ENCODE results near the gene LRRC47. TPM values are rescaled to one million over a fixed set of nuclear protein-coding genes. Genes with fewer than 3 reads are reported as not detected.

LRRC47 gene
- total and polyA plus RNA-seq, 2 of the 13 experiments (the other 11 are each of a cell fraction or from before 2014, with no cell fraction given): 18.3 to 52.5 TPM

- TF ChIP-seq LBX2 (CRISPR knock-in tag; IDR thresholded peaks at IDR 0.05; ENCODE audit: borderline replicate concordance) (no peak; the same call in 1 of the 2 replicates), ZNF644 (CRISPR knock-in tag; IDR thresholded peaks at IDR 0.05; ENCODE audit: low read depth) (no peak), ZNF235 (CRISPR knock-in tag; IDR thresholded peaks at IDR 0.05; ENCODE audit: borderline replicate concordance) (no peak), MLLT10 (CRISPR knock-in tag; IDR thresholded peaks at IDR 0.05) (no peak), ZFP1 (CRISPR knock-in tag; IDR thresholded peaks at IDR 0.05) (no peak), ZNF451 (CRISPR knock-in tag; IDR thresholded peaks at IDR 0.05) (no peak), ZMAT3 (CRISPR knock-in tag; conservative IDR thresholded peaks at IDR 0.05) (no peak), AGO2 (optimal IDR thresholded peaks at IDR 0.05; ENCODE audit: low read depth, low read length) (peak; percentile 97), ZNF687 (CRISPR knock-in tag; IDR thresholded peaks at IDR 0.05) (peak; percentile 72), ZNF18 (CRISPR knock-in tag; IDR thresholded peaks at IDR 0.05; ENCODE audit: insufficient replicate concordance) (peak; percentile 13), HES4 (CRISPR knock-in tag; IDR thresholded peaks at IDR 0.05; ENCODE audit: borderline replicate concordance) (0 out of 2 replicates have a peak, but pooled peaks have one; percentile 3), KLF13 (CRISPR knock-in tag; IDR thresholded peaks at IDR 0.05) (no peak), CCDC6 (CRISPR knock-in tag; IDR thresholded peaks at IDR 0.05) (no peak), ZNF549 (CRISPR knock-in tag; IDR thresholded peaks at IDR 0.05) (no peak), GABPB1 (CRISPR knock-in tag; IDR thresholded peaks at IDR 0.05) (no peak), SNAPC2 (CRISPR knock-in tag; IDR thresholded peaks at IDR 0.05) (peak; percentile 58; the same call in 1 of the 2 replicates), ZMYM3 (CRISPR knock-in tag; IDR thresholded peaks at IDR 0.05) (peak; percentile 24), PRPF4 (IDR thresholded peaks at IDR 0.05; ENCODE audit: low read depth, low read length, poor library complexity, severe bottlenecking) (no peak), ZNF350 (CRISPR knock-in tag; IDR thresholded peaks at IDR 0.05; ENCODE audit: borderline replicate concordance, low read depth) (no peak), TRIM24 (CRISPR knock-in tag; IDR thresholded peaks at IDR 0.05) (no peak)
- TF ChIP-seq, protein P1, sequence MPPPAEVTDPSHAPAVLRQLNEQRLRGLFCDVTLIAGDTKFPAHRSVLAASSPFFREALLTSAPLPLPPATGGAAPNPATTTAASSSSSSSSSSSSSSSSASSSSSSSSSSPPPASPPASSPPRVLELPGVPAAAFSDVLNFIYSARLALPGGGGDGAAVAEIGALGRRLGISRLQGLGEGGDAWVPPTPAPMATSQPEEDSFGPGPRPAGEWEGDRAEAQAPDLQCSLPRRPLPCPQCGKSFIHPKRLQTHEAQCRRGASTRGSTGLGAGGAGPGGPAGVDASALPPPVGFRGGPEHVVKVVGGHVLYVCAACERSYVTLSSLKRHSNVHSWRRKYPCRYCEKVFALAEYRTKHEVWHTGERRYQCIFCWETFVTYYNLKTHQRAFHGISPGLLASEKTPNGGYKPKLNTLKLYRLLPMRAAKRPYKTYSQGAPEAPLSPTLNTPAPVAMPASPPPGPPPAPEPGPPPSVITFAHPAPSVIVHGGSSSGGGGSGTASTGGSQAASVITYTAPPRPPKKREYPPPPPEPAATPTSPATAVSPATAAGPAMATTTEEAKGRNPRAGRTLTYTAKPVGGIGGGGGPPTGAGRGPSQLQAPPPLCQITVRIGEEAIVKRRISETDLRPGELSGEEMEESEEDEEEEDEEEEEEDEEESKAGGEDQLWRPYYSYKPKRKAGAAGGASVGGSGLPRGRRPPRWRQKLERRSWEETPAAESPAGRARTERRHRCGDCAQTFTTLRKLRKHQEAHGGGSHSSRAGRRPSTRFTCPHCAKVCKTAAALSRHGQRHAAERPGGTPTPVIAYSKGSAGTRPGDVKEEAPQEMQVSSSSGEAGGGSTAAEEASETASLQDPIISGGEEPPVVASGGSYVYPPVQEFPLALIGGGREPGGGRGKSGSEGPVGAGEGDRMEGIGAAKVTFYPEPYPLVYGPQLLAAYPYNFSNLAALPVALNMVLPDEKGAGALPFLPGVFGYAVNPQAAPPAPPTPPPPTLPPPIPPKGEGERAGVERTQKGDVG (CRISPR knock-in tag; IDR thresholded peaks at IDR 0.05; ENCODE audit: borderline replicate concordance): no peak
Measured at GRCh38 chr1:3776231-3776961, 19.9 kb downstream of the LRRC47 start (continued).
